ENCODE data around the gene CYP27C1. TPM values are rescaled to one million over a fixed set of nuclear protein-coding genes. Genes with fewer than 3 reads are reported as not detected.

Gene CYP27C1
- total and polyA plus RNA-seq, 9 of the 15 experiments (the other 6 are each of a cell fraction or from before 2014, with no cell fraction given), result not detected

DNA sequence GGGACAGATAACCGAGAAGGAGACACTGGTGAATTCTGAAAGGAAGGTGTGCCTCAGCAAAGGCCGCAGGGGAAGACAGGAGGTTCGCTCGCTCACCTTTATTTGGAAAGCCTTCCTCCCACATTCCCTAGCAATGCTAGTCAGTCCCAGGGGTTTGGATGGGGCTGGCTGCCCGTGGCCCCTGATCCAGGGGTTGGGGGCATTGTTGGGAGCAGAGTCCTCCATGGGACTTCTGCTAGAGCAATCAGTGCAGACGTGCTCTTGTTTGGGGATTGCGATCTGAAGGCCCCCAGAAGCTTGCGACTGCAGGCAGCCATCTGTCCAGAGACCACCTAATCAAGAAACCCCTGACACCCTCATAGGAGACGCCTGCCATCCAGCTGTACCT lies 6.0 kb upstream of the CYP27C1 start (continued):
- TF ChIP-seq HDAC3 (IDR thresholded peaks at IDR 0.05; ENCODE audit: borderline replicate concordance, partially characterized antibody), result no peak
- TF ChIP-seq, protein P1, sequence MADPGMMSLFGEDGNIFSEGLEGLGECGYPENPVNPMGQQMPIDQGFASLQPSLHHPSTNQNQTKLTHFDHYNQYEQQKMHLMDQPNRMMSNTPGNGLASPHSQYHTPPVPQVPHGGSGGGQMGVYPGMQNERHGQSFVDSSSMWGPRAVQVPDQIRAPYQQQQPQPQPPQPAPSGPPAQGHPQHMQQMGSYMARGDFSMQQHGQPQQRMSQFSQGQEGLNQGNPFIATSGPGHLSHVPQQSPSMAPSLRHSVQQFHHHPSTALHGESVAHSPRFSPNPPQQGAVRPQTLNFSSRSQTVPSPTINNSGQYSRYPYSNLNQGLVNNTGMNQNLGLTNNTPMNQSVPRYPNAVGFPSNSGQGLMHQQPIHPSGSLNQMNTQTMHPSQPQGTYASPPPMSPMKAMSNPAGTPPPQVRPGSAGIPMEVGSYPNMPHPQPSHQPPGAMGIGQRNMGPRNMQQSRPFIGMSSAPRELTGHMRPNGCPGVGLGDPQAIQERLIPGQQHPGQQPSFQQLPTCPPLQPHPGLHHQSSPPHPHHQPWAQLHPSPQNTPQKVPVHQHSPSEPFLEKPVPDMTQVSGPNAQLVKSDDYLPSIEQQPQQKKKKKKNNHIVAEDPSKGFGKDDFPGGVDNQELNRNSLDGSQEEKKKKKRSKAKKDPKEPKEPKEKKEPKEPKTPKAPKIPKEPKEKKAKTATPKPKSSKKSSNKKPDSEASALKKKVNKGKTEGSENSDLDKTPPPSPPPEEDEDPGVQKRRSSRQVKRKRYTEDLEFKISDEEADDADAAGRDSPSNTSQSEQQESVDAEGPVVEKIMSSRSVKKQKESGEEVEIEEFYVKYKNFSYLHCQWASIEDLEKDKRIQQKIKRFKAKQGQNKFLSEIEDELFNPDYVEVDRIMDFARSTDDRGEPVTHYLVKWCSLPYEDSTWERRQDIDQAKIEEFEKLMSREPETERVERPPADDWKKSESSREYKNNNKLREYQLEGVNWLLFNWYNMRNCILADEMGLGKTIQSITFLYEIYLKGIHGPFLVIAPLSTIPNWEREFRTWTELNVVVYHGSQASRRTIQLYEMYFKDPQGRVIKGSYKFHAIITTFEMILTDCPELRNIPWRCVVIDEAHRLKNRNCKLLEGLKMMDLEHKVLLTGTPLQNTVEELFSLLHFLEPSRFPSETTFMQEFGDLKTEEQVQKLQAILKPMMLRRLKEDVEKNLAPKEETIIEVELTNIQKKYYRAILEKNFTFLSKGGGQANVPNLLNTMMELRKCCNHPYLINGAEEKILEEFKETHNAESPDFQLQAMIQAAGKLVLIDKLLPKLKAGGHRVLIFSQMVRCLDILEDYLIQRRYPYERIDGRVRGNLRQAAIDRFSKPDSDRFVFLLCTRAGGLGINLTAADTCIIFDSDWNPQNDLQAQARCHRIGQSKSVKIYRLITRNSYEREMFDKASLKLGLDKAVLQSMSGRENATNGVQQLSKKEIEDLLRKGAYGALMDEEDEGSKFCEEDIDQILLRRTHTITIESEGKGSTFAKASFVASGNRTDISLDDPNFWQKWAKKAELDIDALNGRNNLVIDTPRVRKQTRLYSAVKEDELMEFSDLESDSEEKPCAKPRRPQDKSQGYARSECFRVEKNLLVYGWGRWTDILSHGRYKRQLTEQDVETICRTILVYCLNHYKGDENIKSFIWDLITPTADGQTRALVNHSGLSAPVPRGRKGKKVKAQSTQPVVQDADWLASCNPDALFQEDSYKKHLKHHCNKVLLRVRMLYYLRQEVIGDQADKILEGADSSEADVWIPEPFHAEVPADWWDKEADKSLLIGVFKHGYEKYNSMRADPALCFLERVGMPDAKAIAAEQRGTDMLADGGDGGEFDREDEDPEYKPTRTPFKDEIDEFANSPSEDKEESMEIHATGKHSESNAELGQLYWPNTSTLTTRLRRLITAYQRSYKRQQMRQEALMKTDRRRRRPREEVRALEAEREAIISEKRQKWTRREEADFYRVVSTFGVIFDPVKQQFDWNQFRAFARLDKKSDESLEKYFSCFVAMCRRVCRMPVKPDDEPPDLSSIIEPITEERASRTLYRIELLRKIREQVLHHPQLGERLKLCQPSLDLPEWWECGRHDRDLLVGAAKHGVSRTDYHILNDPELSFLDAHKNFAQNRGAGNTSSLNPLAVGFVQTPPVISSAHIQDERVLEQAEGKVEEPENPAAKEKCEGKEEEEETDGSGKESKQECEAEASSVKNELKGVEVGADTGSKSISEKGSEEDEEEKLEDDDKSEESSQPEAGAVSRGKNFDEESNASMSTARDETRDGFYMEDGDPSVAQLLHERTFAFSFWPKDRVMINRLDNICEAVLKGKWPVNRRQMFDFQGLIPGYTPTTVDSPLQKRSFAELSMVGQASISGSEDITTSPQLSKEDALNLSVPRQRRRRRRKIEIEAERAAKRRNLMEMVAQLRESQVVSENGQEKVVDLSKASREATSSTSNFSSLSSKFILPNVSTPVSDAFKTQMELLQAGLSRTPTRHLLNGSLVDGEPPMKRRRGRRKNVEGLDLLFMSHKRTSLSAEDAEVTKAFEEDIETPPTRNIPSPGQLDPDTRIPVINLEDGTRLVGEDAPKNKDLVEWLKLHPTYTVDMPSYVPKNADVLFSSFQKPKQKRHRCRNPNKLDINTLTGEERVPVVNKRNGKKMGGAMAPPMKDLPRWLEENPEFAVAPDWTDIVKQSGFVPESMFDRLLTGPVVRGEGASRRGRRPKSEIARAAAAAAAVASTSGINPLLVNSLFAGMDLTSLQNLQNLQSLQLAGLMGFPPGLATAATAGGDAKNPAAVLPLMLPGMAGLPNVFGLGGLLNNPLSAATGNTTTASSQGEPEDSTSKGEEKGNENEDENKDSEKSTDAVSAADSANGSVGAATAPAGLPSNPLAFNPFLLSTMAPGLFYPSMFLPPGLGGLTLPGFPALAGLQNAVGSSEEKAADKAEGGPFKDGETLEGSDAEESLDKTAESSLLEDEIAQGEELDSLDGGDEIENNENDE (IDR thresholded peaks at IDR 0.05; ENCODE audit: low read depth, low read length), result no peak
